Gastrocnemius medialis (tissue), 4 donors: ENCODE measurements around the gene TMEM109. TPM values are rescaled to one million over a fixed set of nuclear protein-coding genes. Genes with fewer than 3 reads are reported as not detected.
A peak's percentile ranks its signal among the peaks of the same experiment; 100 is the strongest.

Experiments used
- ATAC-seq, 2 donors: fragments of 150-250 bp; one replicate each; pipeline ENCODE4 v1.9.1; 2016
- DNase-seq, 2 donors: peaks; one replicate each; pipeline ENCODE4 v3.0.0-alpha.2; 2019
- H3K27ac ChIP-seq, 4 donors: fragments of 200-600 bp; sonication (generic); 1 replicate in 1 of 4; 2 replicates in 3 of 4; pipeline ENCODE4 v1.5.1; 2016 to 2018; ENCODE audit warnings: mild to moderate bottlenecking in 2 of 4, moderate library complexity in 1 of 4
- H3K27me3 ChIP-seq, 3 donors: fragments of 200-600 bp; sonication (generic) in 2 of 3; 1 replicate in 1 of 3; 2 replicates in 2 of 3; pipeline versions ENCODE4 v1.5.1 to v1.6.0; 2016 to 2019; ENCODE audit warnings: mild to moderate bottlenecking in 1 of 3, moderate library complexity in 1 of 3
- H3K36me3 ChIP-seq, 2 donors: fragments of 200-600 bp; sonication (generic) in 1 of 2; one replicate each; pipeline ENCODE4 v1.5.1; 2017 to 2018
- H3K4me1 ChIP-seq, 2 donors: fragments of 200-600 bp; sonication (generic) in 1 of 2; one replicate each; pipeline ENCODE4 v1.5.1; 2016 to 2017; ENCODE audit warnings: mild to moderate bottlenecking in 2 of 2
- H3K4me3 ChIP-seq, 4 donors: fragments of 200-600 bp; sonication (generic) in 3 of 4; 1 replicate in 1 of 4; 2 replicates in 3 of 4; pipeline ENCODE4 v1.5.1; 2016 to 2019; ENCODE audit warnings: mild to moderate bottlenecking in 2 of 4
- H3K9me3 ChIP-seq, 3 donors: fragments of 200-600 bp; sonication (generic) in 2 of 3; 1 replicate in 1 of 3; 2 replicates in 2 of 3; pipeline ENCODE4 v1.5.1; 2016 to 2019
- CTCF ChIP-seq, 5 experiments: fragments of 450-650 bp in 3 of 5; fragments of 200-600 bp in 2 of 5; sonication (generic) in 2 of 5; IDR thresholded peaks in 4 of 5; conservative IDR thresholded peaks in 1 of 5; 1 replicate in 4 of 5; 2 replicates in 1 of 5; pipeline ENCODE4 v1.5.1; 2016 to 2019; ENCODE audit warnings: antibody characterized with exemption in 5 of 5, mild to moderate bottlenecking in 3 of 5, moderate library complexity in 3 of 5
- POLR2A ChIP-seq, 2 donors: fragments of 450-650 bp; IDR thresholded peaks; one replicate each; pipeline ENCODE4 v1.6.1; 2017; ENCODE audit warnings: antibody characterized with exemption in 2 of 2, mild to moderate bottlenecking in 2 of 2, moderate library complexity in 2 of 2
- in situ Hi-C, 4 donors: fragments of 200-750 bp; cut with MboI; loops; one replicate each; pipeline versions ENCODE4 v1.15.0 to v1.8.0; 2017; ENCODE audit warnings: low sequenced_read_pairs in 4 of 4
- intact Hi-C: fragments of 100-400 bp; cut with DNase I; formaldehyde crosslinking; loops from one replicate; pipeline ENCODE4 v1.15.1; 2023; ENCODE audit warnings: low total_unique reads
- total RNA-seq, 4 donors: library from RNA; depleted of rRNA; stranded (reverse); fragments of >200 nt; gene quantifications; one replicate each; pipeline versions ENCODE4 v1.1.0 to v1.2.3, GENCODE V29; 2016

TMEM109 gene
- total RNA-seq, 4 donors from 2014 or later = 56.5 to 105 (median 82.6) TPM

GRCh38 chr11:60918939-60919265 lies 4.9 kb downstream of the TMEM109 start:
- peaks cover 49 to 58% of the 10 kb centered on the region in 2 donors for H3K4me1 ChIP-seq
- no peak overlapping the region for H3K4me3 ChIP-seq
- peaks cover 0 to 36% of the 10 kb centered on the region in 2 donors for H3K36me3 ChIP-seq
- ATAC-seq (no peak), DNase-seq (no peak)
- in situ Hi-C loops (loop anchor here in 1 of 4 donors (25.0 kb wide), 1 partner anchor 243 kb away; the partner anchor contains the start of gene VPS37C), intact Hi-C loops (no loop called here)
- no peak for TF ChIP-seq POLR2A (IDR thresholded peaks at IDR 0.05)
- peak overlapping the region in 2 of 4 donors; percentile 34 to 93 for H3K27ac ChIP-seq
- no peaks in the 10 kb centered on the region for H3K9me3 ChIP-seq
- no peaks in the 10 kb centered on the region for H3K27me3 ChIP-seq

- ATAC-seq (no peak), DNase-seq (peak in 1 of 2 donors; percentile 5)
- Histone ChIP-seq H3K27me3 (no peaks in the 10 kb centered on the region), H3K36me3 (peaks cover 0 to 36% of the 10 kb centered on the region in 2 donors), H3K27ac (peak overlapping the region in 2 of 4 donors; percentile 34 to 47), H3K4me3 (no peak overlapping the region), H3K4me1 (peaks cover 53 to 61% of the 10 kb centered on the region in 2 donors), H3K9me3 (no peaks in the 10 kb centered on the region)
- in situ Hi-C loops = loop anchor here in 1 of 4 donors (25.0 kb wide), 1 partner anchor 243 kb away; the partner anchor contains the start of gene VPS37C
- TF ChIP-seq CTCF (IDR thresholded peaks at IDR 0.05 in 4 of 5, conservative IDR thresholded peaks at IDR 0.05 in 1 of 5) = no peak
- no peak for TF ChIP-seq POLR2A (IDR thresholded peaks at IDR 0.05)
- intact Hi-C loops = no loop called here
These were observed 5.4 kb downstream of the TMEM109 start for GRCh38 chr11:60919320-60919719.

- DNase-seq = no peak
These were observed 6.0 kb downstream of the TMEM109 start for GRCh38 chr11:60919956-60920355.

GRCh38 chr11:60921259-60921658 lies 7.3 kb downstream of the TMEM109 start:
- intact Hi-C loops = no loop called here
- in situ Hi-C loops = loop anchor here in 1 of 4 donors (25.0 kb wide), 1 partner anchor 241 kb away; the partner anchor contains the start of gene VPS37C
- H3K36me3 ChIP-seq = peaks cover 0 to 36% of the 10 kb centered on the region in 2 donors

More at GRCh38 chr11:60919956-60920355, 6.0 kb downstream of the TMEM109 start:
- no peak for TF ChIP-seq CTCF (IDR thresholded peaks at IDR 0.05 in 4 of 5, conservative IDR thresholded peaks at IDR 0.05 in 1 of 5)
- TF ChIP-seq POLR2A (IDR thresholded peaks at IDR 0.05) = no peak
- Histone ChIP-seq H3K9me3 (no peaks in the 10 kb centered on the region), H3K4me1 (peaks cover 52 to 63% of the 10 kb centered on the region in 2 donors), H3K27me3 (peaks cover 0 to 5% (median 5%) of the 10 kb centered on the region in 3 donors), H3K4me3 (no peak overlapping the region), H3K27ac (peak overlapping the region in 2 of 4 donors; percentile 2 to 34), H3K36me3 (peaks cover 0 to 36% of the 10 kb centered on the region in 2 donors)
- no peak for ATAC-seq
- intact Hi-C loops (no loop called here), in situ Hi-C loops (loop anchor here in 1 of 4 donors (25.0 kb wide), 1 partner anchor 242 kb away; the partner anchor contains the start of gene VPS37C)

More at GRCh38 chr11:60921259-60921658, 7.3 kb downstream of the TMEM109 start:
- Histone ChIP-seq H3K4me3 (no peak overlapping the region), H3K9me3 (no peaks in the 10 kb centered on the region), H3K27ac (no peak overlapping the region), H3K4me1 (peaks cover 39 to 55% of the 10 kb centered on the region in 2 donors), H3K27me3 (peaks cover 7 to 17% (median 16%) of the 10 kb centered on the region in 3 donors)
- no peak for TF ChIP-seq POLR2A (IDR thresholded peaks at IDR 0.05)
- no peak for TF ChIP-seq CTCF (IDR thresholded peaks at IDR 0.05 in 4 of 5, conservative IDR thresholded peaks at IDR 0.05 in 1 of 5)
- DNase-seq (no peak), ATAC-seq (no peak)
